Astrocyte of the spinal cord (primary cell): ENCODE data around the gene CTXND1.

ENCODE experiments used
- DNase-seq: peaks from one replicate; pipeline ENCODE4 v3.0.0; 2011; ENCODE audit warnings: low read depth, low spot score
- H3K4me3 ChIP-seq: 2 replicates; pipeline ENCODE4 v1.5.1; 2011; ENCODE audit warnings: low read depth, mild to moderate bottlenecking, low read length, moderate library complexity
- CTCF ChIP-seq: IDR thresholded peaks from 2 replicates; pipeline ENCODE4 v1.5.1; 2012; ENCODE audit warnings: low read depth, mild to moderate bottlenecking, low read length, inconsistent platforms
- in situ Hi-C: cut with HindIII; loops from 2 replicates; pipeline ENCODE4 v1.10.0; 2017; ENCODE audit warnings: low sequenced_read_pairs

Gene CTXND1

GRCh38 chr15:80233581-80233980 lies 18.4 kb downstream of the CTXND1 start:
- no peak for DNase-seq
- no peak overlapping the region for H3K4me3 ChIP-seq
- in situ Hi-C loops: no loop called here
- no peak for TF ChIP-seq CTCF

- no peak overlapping the region for H3K4me3 ChIP-seq
- in situ Hi-C loops: no loop called here
- no peak for DNase-seq
- no peak for TF ChIP-seq CTCF
These were observed 20.6 kb downstream of the CTXND1 start for GRCh38 chr15:80231371-80231770.

GRCh38 chr15:80228959-80229610 lies 22.9 kb downstream of the CTXND1 start:
- peak; percentile 56 for DNase-seq
- TF ChIP-seq CTCF: no peak
- in situ Hi-C loops: no loop called here

DNA sequence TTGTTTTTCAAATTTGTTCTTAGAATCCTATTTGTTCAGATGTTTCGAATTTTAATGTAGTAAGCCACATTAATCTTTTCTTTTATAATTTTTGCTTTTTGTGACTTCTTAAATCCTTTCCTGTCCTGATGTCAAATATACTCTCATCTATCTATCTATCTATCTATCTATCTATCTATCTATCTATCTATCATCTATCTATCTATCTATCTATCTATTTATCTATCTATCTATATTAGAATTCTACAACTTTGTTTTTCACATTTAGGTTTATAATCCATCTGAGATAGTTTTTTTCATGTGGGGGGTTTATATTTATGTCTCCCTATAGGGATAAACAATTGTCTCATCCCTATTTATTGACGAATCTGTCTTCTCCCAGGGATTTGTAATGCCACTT lies 32.1 kb downstream of the CTXND1 start:
- TF ChIP-seq CTCF: no peak
- in situ Hi-C loops: no loop called here

More at GRCh38 chr15:80228959-80229610, 22.9 kb downstream of the CTXND1 start:
- H3K4me3 ChIP-seq: no peak overlapping the region

DNA sequence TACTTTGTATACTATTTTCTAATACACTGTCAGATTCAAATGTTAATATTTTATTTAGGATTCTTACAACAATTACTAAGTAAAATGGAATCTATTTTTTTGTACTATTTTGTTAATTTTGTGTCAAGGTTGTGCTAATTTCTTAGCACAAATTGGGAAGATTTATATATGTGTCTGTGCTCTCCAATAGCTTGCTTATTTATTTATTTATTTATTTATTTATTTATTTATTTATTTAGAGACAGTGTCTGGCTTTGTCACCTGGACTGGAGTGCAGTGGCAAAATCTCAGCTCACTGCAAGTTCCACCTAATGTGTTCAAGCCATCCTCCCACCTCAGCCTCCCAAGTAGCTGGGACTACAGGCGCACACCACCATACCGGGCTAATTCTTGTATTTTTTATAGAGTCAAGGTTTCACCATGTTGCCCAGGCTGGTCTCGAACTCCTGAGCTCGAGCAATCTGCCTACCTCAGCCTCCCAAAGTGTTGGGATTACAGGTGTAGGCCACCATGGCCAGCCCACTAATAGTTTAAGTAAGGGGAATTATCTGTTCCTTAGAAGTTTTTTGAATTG lies 34.6 kb downstream of the CTXND1 start:
- no peak for DNase-seq
- TF ChIP-seq CTCF: no peak
- no peak overlapping the region for H3K4me3 ChIP-seq
- in situ Hi-C loops: no loop called here

More for the DNA sequence above, 32.1 kb downstream of the CTXND1 start:
- H3K4me3 ChIP-seq: no peak overlapping the region
- no peak for DNase-seq

GRCh38 chr15:80216911-80217310 lies 35.1 kb downstream of the CTXND1 start:
- no peak for DNase-seq
- H3K4me3 ChIP-seq: no peak overlapping the region
- in situ Hi-C loops: no loop called here
- no peak for TF ChIP-seq CTCF

- no peak for DNase-seq
- no peak overlapping the region for H3K4me3 ChIP-seq
- TF ChIP-seq CTCF: no peak
- in situ Hi-C loops: no loop called here
These were observed 35.9 kb downstream of the CTXND1 start for GRCh38 chr15:80216141-80216540.
